Muscle of arm (tissue), 14 donors: ENCODE measurements around the gene NDST1. TPM values are rescaled to one million over a fixed set of nuclear protein-coding genes. Genes with fewer than 3 reads are reported as not detected.
A peak's percentile ranks its signal among the peaks of the same experiment; 100 is the strongest.
"Not testable (repeated sequence)": the region's sequence is repeated elsewhere in the genome, so short reads cannot be mapped to it uniquely, and the experiment has no call there.

Source experiments
- DNase-seq: peaks from one replicate; pipeline ENCODE4 v3.0.0-alpha.2; 2013
- long read RNA-seq, 11 donors: transcript quantifications; one replicate each; lab custom pipeline, GENCODE V29; 2026
- polyA plus RNA-seq, 12 donors: library from polyadenylated mRNA; unstranded; fragments of 120-200 nt; gene quantifications; one replicate each; pipeline ENCODE4 v1.2.1, GENCODE V29; 2013; ENCODE audit not compliant: insufficient read length in 12 of 12

Gene NDST1
- polyA plus RNA-seq = 10 to 100 TPM in 11 of 12 donors, not detected in 1; 40.2 to 56.1 (median 46.8) TPM
- long read RNA-seq, donor 1, partial matches to known transcripts = 0 of 1 reads
- long read RNA-seq, donor 1, other reads (novel, unspliced or antisense) = 0 of 1 reads
- long read RNA-seq, donor 2 = 0 reads
- long read RNA-seq, donor 3, partial matches to known transcripts = 29 of 29 reads
- long read RNA-seq, donor 3, other reads (novel, unspliced or antisense) = 0 of 29 reads
- long read RNA-seq, donor 4, partial matches to known transcripts = 11 of 11 reads
- long read RNA-seq, donor 4, other reads (novel, unspliced or antisense) = 0 of 11 reads
- long read RNA-seq, donor 5, partial matches to known transcripts = 0 of 1 reads
- long read RNA-seq, donor 5, other reads (novel, unspliced or antisense) = 0 of 1 reads
- long read RNA-seq, donor 6, partial matches to known transcripts = 0 of 1 reads
- long read RNA-seq, donor 6, other reads (novel, unspliced or antisense) = 0 of 1 reads
- long read RNA-seq, donor 7, partial matches to known transcripts = 0 of 3 reads
- long read RNA-seq, donor 7, other reads (novel, unspliced or antisense) = 0 of 3 reads
- long read RNA-seq, donor 8, partial matches to known transcripts = 0 of 1 reads
- long read RNA-seq, donor 8, other reads (novel, unspliced or antisense) = 0 of 1 reads
- long read RNA-seq, donor 9 = 0 reads
- long read RNA-seq, donor 10, partial matches to known transcripts = 9 of 11 reads
- long read RNA-seq, donor 10, other reads (novel, unspliced or antisense) = 0 of 11 reads
- long read RNA-seq, donor 11, partial matches to known transcripts = 13 of 14 reads
- long read RNA-seq, donor 11, other reads (novel, unspliced or antisense) = 0 of 14 reads

DNA sequence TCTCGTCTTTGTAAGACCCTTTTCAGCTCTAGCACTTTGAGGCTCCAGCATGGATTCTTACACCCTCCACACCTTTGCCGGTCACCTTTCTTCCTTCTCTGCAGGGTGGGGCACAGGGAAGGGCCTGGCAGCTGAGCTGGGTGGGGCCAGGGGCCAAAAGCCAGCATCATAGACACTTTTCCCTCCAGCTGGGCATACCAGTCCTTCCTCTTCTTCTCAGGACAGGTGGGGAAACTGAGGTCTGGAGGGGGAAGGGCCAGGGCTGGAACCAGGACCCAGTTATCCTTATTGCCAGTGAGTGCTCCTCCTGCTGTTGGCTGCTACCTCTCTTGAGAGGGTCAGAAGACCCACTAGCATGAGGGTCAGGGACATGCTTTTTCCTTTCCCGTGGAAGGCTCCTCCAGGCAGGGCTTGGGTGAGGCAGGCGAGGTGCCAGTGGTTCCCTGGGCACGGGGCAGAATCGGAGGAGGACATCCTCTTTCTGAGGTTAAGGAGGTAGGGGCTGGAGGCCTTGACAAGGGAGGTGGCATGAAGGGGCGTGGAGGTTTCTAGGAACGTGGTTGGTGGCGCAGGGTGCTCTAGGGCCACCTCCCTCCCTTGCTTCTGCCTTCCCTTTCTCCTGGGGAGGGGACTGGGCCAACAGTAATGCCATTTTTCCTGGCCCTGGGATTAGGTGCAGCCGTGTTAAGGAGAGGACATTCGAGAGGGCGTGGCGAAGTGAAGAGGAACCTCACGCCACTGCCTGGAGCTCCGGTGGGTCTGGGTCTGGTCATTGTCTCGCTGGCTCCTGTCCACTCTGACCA, at the start of gene NDST1:
NDST1 (plus strand) TSS at position 658 of the 803 bp plus-strand sequence. CDS start 13,124 bp downstream, outside the sequence.
- DNase-seq = no peak

DNA sequence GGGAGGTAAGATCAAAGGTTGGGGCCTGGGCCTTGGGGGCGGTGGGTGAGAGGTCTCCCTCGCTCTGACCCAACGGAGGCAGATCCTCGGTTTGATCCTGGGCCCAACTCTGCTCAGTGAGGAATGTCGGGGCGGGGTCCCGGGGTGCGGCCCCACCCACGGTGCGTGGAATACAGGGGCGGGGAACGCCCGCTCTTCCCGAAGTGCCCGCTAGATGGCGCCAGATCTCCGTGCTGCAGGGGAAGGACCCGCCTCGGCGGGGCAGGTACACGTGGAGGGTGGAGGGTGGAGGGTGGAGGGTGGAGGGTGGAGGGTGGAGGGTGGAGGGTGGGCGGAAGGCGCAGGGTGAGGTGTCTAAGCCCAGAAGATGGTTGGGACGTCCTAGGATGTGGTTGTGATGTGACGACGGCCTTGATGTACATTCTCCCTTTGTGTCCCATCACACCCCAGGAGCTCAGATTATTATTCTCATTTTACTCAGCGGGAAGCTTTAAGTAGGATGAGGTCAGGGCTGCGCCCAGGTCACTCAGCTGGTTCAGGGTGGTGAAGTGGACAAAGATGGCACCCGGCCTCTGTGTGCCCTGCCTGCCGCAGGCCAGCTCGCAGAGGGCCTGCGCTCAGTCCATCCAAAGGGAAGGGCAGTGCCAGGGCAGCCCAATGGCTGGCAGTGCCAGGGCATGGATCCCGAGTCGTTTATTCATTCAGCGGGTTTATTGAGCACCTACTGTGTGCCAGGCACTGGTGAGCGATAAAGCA, 49.0 kb upstream of the NDST1 start:
- DNase-seq = peak; percentile 76

DNA sequence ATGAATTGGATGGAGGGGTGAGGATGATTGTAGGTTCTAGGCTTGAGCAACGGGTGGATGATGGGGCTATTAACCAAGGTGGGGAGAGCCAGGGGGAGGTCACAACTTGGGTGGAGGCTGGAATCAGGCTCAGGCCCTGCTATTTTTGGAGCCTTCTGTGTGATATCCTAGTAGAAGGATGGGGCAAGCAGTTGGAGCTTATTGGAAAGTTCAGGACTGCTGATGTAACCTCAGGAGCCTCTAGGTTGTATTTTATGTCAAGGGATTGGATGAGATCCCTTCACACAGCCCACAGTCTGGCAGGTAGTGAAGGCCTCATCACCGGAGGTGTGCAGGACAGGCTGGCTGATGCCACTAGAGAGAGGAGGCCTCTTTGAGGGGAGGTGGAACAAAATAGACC, 47.1 kb upstream of the NDST1 start:
- DNase-seq = no peak

DNA sequence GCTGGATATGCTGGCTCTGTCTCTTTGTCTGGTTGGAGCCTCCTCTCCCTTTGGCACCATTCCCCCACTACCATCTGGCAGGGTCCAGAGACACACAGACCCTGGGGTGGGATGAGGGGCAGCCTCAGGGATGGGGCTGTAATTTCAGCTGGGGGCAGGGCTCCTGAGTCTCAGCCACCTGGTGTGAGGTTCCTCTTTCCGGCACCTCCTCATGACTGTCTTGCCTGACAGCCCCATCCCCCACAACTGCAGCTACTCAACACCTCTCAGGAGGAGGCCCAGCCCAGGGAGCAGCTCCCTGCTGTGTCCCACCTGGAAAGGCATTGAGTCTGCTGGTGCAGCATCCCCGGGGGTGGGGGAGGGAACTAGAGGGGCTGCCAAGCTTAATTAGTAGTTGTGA, 46.7 kb upstream of the NDST1 start:
- no peak for DNase-seq

DNA sequence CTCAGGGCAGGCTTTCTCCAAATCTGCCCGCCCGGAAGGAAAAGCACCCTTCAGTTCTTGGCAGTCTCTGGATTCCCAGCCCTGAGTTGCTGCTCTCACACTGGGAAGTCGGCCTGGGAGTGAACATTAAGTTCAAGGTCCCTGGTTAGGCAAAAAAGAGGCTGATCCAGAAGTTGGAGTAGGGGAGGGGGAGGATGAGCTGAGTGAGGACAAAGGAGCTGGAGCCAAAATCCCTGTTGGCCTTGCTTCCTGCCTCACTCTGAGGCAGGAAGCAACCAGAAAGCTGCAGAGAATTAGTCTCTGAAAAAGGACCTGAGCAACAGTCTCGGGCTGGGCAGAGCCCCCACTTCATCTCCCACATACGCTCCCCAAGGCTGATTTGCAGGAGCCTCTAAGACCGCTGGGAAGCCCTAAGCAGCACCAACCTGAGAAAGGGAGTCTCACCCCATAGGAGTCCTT, 43.3 kb upstream of the NDST1 start:
- peak; percentile 71 for DNase-seq

DNA sequence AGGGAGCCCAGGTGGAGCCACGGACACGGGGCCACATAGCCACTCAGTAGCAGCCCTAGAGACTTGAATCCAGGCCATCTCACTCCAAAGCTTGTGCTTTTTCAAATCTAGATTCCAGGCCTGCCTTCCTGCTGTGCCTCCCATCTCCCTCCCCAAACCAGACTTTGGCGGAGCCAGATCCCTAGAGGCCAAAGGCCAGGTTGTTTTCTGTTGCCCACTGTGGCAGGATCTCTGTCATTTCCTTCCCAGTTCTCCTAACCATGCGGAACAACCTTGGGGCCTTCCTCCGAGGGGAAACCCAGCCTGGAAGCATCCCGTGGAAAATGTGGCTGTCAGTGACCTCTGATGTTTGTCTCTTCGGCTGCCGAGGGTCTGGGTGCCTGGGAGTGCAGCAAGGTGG, 42.0 kb upstream of the NDST1 start:
- DNase-seq = no peak

DNA sequence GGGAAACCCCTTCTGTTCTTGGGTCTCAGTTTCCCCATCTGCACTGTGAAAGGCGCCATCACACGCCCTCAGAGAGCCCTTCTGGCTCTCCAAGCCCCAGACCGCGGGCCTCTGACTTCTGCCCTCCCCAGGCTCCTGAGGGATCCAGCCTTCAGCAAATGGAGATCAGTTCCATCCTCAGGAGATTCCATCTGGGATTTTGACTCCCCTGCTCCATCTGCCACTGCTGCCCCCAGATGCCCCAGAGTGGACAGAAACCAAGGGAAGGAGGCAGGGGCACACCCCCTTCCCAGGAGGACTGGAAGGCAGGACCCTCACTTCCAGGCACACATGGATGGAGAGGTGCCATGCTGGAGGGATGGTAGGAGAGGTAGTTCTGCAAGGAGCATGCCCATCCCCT, 39.7 kb upstream of the NDST1 start:
- no peak for DNase-seq

DNA sequence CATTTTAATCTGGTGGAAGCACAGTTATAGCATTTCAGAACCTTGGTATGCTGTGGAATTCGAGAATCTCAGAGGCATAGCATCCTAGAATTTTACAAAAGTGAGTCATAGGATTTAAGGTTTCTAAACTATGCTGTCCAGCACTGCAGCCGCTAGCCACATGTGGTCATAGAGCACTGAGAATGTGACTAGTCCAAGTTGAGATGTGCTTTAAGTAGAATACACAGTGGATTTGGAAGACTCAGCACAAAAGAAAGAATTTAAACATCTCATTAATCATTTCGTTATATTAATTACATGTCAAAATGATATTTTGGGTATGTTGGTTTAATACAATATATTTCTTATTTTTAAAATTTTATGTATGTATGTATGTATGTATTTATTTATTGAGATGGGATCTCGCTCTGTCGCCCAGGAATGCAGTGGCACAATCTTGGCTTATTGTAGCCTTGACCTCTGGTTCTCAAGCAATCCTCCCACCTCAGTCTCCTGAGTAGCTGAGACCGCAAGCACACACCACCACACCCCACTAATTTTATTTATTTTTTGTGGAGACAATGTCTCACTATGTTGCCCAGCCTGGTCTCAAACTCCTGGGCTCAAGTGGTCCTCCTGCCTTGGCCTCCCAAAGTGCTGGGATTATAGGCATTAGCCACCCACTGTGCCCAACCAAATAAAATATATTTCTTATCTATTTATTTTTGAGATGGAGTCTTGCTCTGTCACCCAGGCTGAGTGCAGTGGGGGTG, 38.0 kb upstream of the NDST1 start:
- DNase-seq = no peak

DNA sequence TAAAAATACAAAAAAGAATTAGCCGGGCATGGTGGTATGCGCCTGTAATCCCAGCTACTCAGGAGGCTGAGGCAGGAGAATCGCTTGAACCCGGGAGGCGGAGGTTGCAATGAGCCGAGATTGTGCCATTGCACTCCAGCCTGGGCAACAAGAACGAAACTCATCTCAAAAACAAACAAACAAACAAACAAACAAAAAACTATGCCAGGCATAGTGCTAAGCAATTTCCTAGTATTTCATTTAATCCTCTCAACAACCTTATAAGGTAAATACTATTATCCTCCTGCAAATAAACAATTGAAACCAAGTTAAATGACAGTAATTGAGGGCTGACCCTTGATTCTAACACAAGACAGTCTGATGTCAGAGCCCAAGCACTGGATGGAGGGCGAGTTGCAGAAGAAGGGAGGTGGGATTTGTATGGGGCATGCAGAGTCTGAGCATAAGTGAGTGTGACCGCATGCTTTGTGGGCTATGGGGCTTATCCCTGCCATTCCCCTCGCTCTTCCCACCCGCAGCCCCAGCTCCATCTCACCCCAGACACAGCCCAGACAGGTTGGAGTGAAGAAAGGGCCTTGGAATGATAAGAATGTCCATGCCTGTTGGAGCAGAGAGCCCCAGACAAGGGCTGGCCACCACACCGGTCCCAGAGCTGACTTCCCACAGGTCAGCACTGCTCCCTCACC, 34.1 kb upstream of the NDST1 start:
- DNase-seq = no peak

DNA sequence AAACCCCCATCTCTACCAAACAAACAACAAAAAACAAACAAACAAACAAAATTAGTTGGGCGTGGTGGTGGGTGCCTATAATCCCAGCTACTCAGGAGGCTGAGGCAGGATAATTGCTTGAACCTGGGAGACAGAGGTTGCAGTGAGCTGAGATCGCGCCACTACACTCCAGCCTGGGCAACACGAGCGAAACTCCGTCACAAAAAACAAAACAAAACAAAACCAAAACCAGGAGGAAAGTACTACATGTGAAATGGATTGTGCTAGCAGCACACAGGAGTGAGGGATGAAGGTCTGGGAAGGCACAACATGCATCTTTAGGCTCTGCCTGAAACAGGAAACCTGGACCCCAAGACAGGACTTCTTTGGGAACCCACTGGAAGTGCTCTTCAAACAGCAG, 31.4 kb upstream of the NDST1 start:
- not testable (repeated sequence) for DNase-seq

DNA sequence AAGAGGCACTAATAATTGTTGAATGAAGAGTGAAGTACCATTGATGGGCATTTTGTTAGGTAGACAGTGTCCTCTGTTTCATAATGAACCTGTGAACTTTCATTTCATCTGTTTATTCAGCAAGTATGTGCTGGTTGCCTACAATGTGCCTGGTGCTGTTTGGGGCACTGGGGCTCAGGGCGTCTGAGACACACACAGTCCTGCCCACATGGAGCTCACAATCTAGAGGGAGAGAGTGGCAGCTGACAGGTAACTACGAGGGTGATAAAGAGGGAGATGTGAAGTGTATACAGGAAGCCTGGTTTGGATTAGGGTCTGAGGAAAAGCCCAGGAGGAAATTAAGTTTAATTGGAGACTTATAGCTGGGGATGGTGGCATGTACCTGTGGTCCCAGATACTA, 28.5 kb upstream of the NDST1 start:
- no peak for DNase-seq

DNA sequence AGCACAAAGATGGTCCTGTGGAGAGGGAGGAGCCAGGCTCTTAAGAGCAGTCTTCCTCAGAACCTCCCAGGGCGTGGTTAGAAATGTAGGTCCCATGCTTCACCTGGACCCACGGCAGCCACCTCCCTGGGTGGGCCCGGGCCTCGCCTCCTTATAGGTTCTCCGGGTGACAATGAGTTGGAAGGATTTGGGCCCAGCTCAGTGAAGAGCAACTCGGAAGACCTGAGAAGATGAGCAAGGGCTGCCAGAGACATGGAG, 26.3 kb upstream of the NDST1 start:
- DNase-seq = no peak

DNA sequence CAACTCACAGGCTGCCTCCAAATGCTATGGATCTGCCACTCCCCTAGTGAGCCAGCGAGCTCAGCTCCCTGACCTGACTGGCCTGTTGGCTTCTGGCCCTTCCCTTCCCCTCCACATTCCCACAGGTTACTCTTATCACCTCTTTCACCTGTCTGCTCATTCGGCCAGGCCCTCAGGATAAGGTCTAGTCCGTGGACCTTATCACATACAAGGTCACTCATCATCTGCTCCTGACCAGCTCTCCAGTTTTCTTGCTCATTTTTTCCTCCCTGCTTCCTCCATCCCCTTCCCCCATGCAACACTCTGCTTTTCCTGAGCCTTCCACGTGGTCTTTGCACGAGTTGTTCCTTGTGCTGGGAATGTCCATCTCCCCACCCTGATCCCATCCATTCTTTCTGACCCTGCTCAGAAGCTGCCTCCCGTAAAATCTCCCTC, 25.9 kb upstream of the NDST1 start:
- DNase-seq = no peak

DNA sequence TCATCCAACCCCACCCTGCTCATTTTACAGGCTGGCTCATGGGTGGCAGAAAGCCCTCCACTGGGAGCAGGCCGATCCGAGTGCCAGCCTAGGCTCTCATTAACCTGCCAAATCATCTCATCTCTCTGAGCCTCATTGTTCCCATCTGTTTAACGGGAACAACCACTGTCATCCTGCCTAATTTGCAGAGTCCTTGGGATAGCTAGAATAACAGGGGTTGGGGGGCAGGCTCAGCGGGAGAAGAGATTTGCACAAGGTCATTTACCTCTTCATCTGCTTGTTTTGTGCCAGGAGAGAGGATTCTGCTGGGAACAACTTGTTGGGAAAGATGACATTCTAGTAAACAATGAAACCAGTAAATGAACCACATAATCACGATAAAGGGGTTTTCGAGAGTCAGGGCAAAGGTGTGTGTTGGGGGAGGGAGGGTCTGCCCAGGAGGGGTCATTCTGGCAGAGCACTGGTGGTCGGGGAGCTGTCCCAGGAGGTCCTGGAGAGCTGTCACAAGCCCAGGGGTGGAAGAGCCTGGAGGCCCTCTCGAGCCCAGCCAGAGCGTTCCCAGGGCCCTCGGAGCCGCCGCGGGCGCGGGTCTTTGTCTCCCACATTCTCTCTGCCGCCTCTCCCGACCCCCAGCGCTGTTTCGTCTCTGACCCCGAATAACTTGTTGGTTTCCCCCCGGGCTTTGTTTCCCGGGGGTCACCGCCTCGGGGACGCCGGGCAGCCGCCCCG, 22.8 kb upstream of the NDST1 start:
- DNase-seq = no peak

DNA sequence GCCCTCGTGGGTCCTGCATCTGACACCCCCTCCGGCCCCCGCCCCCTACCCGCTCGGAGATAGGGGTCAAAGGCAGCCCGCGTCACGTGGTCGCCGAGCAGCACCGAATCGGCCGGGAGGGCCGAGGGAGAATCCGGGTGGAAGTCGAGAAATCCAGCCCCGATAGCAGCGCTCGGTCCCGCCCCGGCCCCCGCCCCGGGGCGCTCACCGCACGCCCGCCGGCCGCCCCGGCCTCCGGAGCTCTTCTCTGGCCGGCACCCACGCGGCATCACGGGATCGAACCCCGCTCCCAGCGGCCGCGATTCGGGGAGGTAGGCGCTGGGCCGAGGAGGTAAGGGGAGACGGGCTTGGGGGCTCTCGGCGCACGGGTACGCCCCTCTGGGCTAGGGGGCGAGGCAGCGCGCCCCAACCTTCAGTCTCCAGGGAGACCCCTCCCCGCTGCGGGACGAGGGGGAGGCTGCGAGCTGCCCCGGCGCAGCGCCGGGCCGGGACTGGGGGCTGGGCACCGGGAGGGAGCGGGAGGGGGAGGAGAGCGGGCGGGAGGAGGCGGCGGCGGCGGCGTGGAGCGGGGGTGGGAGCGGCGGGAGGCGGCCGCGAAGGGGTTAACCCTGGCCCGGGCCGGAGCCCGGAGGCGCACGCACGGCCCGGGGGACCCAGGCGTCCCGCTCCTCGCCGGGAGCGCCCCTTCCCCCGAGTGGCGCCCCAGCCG, 22.1 kb upstream of the NDST1 start:
- no peak for DNase-seq

DNA sequence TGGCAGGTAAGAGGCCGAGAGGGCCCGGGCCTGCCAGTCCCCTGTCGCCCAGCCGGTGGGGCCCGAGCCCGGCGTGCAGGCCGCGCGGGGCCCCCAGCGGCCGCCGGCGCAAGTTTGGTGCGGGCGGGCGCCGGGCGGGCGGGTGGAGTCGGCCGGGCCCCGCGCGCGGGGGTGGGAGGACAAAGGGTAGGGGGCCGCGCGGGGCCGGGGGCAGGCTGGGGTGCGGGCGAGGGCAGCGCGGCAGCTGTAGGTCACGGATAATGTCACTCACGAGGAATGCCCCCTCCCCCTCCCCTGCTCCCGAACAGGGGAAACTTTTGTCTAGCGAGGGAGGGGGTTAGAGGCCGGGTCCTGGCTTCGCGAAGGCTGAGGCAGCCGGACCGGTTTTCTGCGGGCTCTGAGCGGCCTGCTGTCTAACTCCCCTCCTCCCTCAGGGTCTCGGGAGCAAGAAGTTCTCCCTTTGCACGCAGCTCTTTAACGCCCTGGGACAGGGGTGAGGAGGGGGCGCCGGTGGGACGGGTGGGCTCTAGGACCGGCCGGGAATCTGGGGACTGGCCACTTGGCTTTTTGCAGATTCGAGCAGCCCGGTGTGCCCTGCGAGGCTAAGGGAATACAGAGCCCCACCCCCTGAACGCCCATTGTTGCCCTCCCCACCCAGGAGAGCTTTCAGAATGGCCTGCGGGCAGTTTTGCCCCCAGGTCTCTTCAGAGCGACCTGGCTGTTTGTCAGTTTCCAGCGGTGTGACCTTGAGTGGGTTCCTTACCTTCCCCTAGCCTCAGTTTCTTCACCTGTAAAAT, 21.3 kb upstream of the NDST1 start:
- DNase-seq = peak; percentile 83

DNA sequence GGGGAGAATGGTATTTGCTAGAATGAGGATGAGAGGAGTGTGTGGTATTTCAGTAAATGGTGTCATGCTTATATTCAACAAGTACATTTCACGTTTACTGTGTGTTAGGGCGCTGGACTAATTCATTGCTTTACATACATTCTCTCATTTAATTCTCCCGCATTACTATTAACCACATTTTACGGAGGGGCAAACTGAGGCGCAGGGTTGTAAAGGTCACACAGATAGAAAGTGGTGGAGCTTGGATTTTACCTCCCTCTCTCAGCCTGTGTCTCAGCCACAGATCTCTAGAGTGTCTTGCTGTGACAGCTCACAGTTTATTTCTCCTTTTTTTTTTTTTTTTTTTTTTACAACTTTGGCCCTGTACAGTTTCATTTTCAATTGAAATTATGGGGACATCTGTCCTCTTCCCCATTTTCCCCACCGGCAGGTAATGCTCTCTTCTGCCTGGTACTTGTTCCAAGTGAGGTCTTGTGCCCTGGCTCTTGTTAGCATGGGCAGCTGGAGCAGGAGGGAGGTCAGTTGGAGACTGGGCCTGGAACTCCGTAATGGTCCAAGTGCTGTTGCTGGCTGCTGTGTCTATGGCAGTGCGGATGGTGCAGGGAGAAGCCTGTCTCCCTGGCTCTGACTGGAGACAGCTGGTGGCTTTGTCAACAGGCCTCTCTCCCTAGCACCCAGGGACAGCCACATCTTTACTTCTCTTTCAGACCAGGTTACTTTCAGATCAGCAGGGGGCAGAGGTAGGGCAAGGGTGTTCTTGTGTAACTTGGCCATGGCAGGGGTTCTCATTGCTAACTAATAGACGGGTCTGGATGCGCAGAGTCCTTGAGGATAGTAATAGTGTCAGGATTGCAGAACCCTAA, 20.5 kb upstream of the NDST1 start:
- DNase-seq = no peak
